ENCODE data around the gene GJC2.
A peak's percentile ranks its signal among the peaks of the same experiment; 100 is the strongest.
"Not testable (repeated sequence)": the region's sequence is repeated elsewhere in the genome, so short reads cannot be mapped to it uniquely, and the experiment has no call there.

The GJC2 gene

GRCh38 chr1:228149406-228150119 lies at the start of gene GJC2:
TSS of gene GJC2 (plus strand) at chr1:228149930. CDS start at chr1:228157759, 7,829 bp downstream.
- DNase-seq = no peak

- DNase-seq = no peak
Measured at GRCh38 chr1:228100822-228101613, 48.7 kb upstream of the GJC2 start.

- DNase-seq = no peak
Measured at GRCh38 chr1:228101614-228101993, 48.1 kb upstream of the GJC2 start.

GRCh38 chr1:228101994-228102790 lies 47.5 kb upstream of the GJC2 start:
- DNase-seq = no peak

- DNase-seq = peak; percentile 82
Measured at GRCh38 chr1:228102791-228103620, 46.7 kb upstream of the GJC2 start, which contains the start of gene C1orf35. TSS of gene C1orf35 (minus strand) at chr1:228103325. CDS start at chr1:228103227, 98 bp downstream.

GRCh38 chr1:228104526-228105269 lies 45.0 kb upstream of the GJC2 start:
- DNase-seq = no peak

- DNase-seq = no peak
Measured at GRCh38 chr1:228105270-228105995, 44.3 kb upstream of the GJC2 start.

- no peak for DNase-seq
Measured at GRCh38 chr1:228105996-228106799, 43.5 kb upstream of the GJC2 start.

GRCh38 chr1:228106800-228107054 lies 43.0 kb upstream of the GJC2 start:
- no peak for DNase-seq

- DNase-seq = no peak
Measured at GRCh38 chr1:228107636-228108035, 42.1 kb upstream of the GJC2 start.

- DNase-seq = no peak
Measured at GRCh38 chr1:228108055-228108690, 41.6 kb upstream of the GJC2 start.

- DNase-seq = no peak
Measured at GRCh38 chr1:228108742-228109072, 41.0 kb upstream of the GJC2 start.

- DNase-seq = peak; percentile 95
Measured at GRCh38 chr1:228109073-228109961, 40.4 kb upstream of the GJC2 start, which contains the start of gene MRPL55. TSS of gene MRPL55 (minus strand) at chr1:228109299. CDS start at chr1:228108260, 1,039 bp downstream.

GRCh38 chr1:228109962-228110488 lies 39.7 kb upstream of the GJC2 start:
- DNase-seq = no peak

GRCh38 chr1:228110556-228110955 lies 39.2 kb upstream of the GJC2 start:
- no peak for DNase-seq

GRCh38 chr1:228111315-228111714 lies 38.4 kb upstream of the GJC2 start:
- not testable (repeated sequence) for DNase-seq

- DNase-seq = no peak
Measured at GRCh38 chr1:228112167-228112566, 37.6 kb upstream of the GJC2 start.

GRCh38 chr1:228112617-228113016 lies 37.1 kb upstream of the GJC2 start:
- DNase-seq = no peak
